OCI-M2 (cell line): ENCODE data around the gene CYP4F8.
"Not testable (repeated sequence)": the region's sequence is repeated elsewhere in the genome, so short reads cannot be mapped to it uniquely, and the experiment has no call there.

Source experiments
- DNase-seq: peaks from one replicate; lab custom pipeline; 2025; ENCODE audit not compliant: unreplicated experiment; lab: John Stamatoyannopoulos, UW

Gene CYP4F8

DNA sequence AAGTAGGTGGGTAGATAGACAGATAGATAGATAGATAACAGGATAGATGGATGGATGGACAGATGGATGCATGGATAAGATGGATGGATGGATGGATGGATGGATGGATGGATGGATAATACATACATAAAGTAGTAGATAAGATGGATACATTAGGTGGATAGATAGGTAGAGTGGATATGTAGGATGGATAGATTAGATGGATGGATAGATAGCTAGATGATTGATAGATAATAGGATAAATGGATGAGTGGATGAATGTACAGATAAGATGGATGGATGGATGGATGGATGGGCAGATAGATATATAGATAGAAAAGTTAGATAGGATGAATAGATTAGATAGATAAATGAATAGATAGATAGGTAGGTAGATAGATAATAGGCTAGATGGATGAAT lies 27.8 kb downstream of the CYP4F8 start:
- DNase-seq, result no peak

DNA sequence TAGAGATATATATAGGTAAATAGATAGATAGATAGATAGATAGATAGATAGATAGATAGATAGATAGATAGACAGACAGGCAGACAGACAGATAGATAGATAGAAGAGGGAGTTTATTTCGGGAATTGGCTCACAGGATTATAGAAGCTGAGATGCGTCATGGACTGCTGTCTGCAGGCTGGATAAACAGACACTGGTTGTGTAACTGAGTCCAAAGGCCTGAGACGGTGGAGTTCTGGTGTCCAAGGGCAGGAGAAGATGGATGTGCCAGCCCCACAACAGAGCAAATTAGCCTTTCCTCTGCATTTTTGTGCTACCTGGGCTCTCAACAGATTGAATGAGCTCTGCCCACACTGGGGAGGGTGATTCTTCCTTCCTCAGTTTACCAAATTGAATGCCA lies 28.4 kb downstream of the CYP4F8 start:
- DNase-seq, result no peak

DNA sequence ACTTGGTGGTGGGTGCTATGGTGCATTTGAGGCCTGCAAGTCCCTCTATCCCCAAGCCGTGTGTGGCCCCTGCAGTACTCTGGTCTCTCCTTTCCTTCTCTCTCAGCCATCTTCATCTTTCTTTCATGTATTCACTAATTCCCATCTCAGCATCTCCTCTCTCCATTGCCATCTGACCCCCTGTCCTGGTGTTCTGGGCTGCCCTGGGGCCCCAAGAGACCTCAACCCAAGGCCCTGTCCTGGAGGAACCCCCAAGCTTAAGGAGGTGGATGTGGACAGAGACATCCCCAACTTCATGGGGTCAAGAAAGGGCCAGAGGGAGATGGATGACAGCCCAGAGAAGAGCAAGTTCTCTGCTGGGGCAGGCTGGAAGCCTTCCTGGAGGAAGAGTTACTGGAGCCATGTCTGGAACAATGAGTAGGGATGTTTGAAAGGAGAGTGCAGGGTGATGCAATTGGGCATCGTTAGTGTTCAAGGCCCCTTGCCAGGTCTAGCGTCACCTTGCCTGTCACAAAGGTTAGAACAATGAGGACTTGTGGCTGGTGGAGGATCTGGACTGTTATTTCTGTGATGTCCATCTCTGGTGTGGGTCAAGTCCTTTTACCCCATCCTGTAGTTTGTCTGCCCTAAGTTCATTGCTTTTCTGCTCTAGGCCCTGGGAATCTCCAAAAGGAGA lies 29.2 kb downstream of the CYP4F8 start:
- DNase-seq, result no peak

DNA sequence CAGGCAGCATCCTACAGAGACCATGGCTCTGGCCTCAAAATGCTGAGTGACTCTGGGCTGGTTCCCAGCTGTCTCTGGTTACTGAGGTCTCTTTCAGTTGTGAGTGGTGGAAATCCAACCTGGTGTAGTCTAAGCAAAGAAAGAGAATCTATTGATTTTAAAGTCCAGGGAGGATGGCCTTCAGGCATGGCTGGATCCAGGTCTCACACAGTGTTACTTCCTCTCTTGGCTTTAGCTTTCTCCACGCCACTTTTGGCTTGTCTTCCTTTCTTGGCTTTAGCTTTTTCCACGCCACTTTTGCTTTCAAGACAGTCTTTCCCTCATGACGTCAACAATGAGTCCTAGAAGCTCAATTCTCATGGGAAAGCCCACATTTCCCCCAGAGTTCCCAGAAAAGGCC lies 29.8 kb downstream of the CYP4F8 start:
- DNase-seq, result no peak

DNA sequence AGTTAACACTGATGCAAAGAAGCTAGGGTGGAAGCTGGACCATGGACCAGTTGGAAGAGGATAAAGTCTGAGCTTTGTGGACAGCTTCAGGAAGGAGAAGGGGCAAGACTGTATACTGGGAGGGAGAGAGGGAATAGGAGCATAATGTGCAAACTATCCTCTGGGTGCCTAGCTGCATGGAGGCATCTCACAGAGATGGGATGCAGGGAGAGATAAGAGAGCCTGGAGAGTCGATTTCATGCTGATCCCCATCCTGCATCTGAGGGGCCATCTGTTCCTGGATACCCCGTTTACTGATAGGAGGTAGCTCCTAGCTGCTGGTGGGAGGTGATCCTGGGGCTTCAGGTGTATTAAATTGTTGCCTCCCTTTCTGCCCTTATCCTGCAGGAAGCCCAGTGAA lies 34.5 kb downstream of the CYP4F8 start:
- no peak for DNase-seq

DNA sequence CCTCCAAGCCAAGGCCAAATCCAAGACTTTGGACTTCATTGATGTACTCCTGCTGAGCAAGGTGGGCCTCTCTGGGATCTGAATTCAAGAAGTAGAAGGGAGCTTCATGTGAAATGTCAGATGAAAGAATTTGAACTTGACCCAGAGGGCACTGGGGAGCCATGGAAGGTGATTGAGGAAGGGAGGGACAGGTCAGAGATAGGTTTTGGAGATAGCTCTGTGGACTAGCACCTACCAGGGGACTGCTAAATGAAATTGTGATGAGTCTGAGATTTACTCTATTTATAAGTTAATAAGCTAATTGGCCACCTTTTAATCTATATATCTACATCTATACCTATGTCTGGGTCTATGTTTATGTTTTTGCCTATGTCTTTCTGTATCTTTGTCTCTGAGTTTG lies 35.1 kb downstream of the CYP4F8 start:
- not testable (repeated sequence) for DNase-seq

DNA sequence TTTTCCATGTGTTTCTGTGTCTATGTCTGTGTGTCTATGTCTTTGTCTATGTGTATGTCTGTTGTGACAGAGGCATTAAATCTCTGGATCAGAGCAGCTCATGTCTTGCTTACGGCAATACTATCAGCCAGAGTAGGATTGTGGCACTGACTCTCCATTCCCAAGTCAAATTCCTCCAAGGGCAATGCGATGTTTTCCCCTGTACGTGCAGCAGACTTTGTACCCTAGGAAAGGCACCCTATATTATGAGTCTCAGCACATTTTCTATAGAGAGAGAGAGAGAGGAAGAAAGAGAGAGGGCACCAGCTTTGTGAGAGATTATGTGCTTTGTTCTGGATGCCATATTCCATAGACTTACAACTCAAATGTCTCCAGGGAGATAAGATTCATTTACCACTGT lies 36.8 kb downstream of the CYP4F8 start:
- no peak for DNase-seq

DNA sequence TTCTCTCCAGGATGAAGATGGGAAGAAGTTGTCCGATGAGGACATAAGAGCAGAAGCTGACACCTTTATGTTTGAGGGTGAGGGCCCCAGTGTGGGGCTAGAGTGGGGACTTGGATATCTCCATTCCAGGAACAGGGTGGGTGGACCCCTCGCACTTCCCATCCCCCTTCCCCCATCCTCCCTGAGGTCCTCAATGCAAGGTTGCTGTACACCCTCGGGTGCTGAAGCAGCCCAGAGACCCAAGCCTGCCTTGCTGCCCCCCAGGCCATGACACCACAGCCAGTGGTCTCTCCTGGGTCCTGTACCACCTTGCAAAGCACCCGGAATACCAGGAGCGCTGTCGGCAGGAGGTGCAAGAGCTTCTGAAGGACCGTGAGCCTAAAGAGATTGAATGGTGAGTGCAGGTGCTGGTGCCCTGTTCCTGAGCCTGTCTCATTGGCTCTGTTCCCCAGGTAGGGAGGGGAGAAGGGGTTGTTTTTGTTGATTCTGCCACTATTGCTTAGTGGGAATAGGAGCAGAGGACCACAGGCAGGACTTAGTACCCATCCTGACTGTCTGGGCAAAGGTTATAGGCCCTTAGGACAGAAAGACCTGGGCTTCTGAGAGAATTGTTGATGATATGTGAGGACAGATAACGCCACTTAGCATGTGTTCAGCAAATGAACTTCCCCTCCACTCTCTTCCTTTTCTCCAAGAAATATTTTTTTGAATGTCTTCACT lies 37.7 kb downstream of the CYP4F8 start:
- no peak for DNase-seq

DNA sequence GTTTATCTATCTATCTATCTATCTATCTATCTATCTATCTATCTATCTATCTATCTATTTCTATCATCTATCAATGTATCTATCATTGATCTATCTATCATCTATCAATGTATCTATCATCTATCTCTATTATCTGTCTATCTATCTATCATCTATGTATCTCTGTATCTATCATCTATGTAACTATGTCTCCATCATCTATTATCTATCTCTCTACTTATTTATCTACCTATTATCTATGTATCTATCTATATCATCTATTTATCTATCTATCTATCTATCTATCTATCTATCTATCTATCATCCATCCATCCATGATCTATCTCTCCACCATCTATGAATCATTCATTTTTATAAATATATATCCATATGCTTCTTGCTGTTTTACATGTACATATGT lies 41.4 kb downstream of the CYP4F8 start:
- no peak for DNase-seq

DNA sequence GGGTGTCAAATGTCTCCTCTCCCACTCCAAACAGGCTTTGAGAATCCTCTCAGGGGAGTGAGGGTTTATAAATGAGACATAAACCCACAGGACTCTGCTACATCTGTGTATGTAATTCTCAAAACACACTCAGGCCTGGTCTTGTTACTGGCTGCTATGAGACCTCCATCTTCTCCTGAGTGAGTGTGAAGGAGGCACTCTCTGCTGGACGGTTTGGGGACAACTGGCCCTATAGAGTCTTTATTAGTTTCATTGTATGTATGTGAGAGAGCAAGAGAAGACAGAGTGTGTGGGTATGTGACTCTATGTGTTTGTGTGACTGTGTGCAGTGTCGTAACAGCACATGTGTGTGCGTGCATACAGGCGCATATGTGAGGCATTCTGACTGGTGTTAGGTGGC lies 48.2 kb downstream of the CYP4F8 start:
- DNase-seq, result no peak

DNA sequence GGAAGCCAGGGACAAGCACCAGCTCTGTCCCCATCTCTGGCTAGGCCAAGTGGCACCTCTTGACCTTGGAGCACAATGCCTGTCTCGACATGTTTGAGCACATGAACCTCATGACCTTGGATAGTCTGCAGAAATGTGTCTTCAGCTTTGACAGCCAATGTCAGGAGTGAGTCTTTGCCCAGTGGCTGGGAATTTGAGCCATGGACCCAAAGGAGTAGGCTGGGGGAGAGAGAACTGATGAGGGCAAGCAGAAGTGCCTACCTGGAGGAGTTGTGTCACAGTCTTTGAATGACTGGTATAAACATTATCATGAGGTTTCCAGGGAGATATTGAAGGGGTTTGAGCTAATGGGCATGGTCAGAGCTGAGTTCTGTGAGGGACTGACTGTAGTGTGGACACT lies 51.2 kb downstream of the CYP4F8 start:
- no peak for DNase-seq

DNA sequence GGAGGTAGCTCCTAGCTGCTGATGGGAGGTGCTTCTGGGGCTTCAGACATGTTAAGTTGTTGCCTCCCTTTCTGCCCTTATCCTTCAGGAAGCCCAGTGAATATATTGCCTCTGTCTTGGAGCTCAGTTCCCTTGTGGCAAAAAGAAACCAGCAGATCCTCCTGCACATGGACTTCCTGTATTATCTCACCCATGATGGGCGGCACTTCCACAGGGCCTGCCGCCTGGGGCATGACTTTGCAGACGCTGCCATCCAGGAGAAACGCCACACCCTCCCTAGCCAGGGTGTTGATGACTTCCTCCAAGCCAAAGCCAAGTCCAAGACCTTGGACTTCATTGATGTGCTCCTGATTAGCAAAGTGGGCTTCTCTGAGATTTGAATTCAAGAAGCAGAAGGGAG lies 51.9 kb downstream of the CYP4F8 start:
- DNase-seq, result no peak

DNA sequence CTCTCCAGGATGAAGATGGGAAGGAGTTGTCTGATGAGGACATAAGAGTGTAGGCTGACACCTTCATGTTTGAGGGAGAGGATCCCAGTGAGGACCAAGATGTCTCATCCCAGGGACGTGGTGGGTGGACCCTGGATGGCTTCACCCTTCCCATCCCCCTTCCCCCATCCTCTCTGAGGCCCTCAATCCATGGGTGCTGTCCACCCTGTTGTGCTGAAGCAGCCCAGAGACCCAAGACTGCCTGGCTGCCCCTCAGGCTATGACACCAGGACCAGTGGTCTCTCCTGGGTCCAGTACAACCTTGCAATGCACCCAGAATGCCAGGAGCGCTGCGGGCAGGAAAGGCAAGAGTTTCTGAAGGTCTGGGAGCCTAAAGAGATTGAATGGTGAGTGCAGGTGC lies 54.4 kb downstream of the CYP4F8 start:
- DNase-seq, result no peak

DNA sequence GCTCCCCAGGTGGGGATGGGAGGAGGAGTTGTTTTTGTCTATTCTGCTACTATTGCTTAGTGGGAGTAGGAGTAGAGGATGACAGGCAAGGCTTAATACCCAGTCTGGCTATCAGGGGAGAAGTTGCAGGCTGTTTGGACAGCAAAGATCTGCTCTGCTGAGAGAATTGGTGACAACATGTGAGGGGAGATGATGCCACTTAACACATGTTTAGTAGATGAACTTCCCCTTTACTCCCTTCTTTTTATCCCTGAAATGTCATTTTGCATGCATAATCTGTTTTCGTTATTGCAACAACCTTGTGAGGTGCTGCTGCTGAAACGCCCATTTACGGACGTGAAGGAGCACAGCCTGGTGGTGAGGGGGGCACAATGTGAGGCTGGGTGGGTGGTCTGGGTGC lies 54.9 kb downstream of the CYP4F8 start:
- DNase-seq, result no peak

DNA sequence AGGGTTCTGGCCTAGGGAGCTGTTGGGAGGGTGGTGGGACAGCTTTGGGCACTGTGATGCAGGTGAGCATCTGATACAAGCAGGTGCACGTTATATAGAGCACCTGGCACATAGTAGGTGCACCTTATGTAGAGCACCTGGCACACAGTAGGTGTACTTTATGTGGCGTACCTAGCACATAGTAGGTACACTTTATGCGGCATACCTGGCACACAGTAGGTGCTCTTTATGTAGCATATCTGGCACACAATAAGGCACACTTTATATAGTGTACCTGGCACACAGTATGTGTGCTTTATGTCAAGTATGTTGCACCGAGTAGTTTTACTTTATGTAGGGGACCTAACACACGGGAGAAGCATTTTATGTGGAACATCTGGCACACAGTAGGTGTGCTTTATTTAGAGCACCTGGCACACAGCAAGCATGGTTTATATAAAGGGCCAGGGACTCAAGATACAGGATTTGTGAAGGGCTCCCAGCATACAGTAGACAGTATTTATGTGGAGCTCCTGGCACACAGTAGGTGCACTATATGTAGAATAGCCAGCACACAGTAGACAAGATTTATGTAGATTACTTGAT lies 56.3 kb downstream of the CYP4F8 start:
- no peak for DNase-seq

DNA sequence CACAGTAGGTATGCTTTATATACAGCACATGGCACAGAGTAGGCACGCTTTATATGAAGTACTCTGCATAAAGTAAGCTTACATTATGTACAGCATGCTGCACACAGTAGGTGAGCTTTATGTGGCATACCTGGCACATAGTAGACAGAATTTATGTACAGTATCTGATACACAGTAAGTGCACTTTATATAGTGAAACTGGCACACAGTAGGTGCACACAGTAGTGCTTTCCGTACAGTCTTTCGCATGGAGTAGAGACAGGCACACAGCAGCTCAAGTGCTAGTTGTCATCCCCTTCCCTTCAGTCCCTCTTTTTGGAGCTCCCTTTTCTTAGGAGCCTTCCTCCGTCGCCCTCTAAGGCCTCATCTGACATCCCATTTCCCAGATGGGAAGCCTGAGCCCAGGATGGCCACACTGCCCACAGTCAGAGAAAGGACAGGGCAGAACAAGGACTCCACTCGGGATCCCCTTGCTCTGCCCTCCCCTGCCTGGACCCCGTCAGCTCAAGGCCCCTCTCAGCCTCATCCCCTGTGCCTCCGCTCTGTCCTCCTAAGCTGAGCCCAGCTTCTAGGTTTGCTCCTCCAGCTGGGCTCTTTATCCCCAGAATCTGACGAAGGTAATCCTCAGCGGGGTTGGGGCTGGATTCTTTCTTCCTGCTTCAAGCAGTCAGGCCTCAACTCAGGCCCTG lies 57.0 kb downstream of the CYP4F8 start:
- no peak for DNase-seq

DNA sequence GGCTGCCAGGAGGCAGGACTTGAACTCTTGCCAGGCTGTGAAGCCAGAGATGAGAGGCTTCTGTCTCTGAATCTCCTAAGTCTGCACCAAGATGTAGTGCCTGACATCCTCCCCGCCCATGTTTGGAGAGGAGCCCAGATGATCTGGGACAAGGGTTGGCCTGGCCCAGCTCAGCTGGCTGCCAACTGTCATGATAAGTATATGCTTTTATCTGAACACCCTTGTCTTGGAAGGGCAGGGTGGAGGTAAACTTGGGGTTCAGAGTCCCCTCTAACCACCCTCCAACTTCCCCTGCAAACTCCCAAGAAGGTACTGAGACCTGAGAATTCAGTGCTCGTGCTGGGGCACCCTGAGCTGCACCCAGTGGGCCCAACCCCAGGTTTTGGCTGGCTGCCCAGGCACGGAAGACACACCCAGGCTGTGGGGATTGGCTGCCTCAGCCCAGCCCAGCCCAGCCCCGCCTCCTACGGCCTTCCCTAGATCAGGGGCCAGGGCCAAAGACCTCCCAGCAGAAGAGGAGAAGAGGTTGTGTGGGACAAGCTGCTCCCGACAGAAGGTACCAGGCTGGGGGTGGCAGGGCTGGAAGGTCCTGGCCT lies 57.7 kb downstream of the CYP4F8 start, which contains the start of gene CYP4F12:
Gene CYP4F12 (plus strand): TSS at position 508 of the 596 bp plus-strand sequence. CDS start 443 bp downstream, outside the sequence.
- DNase-seq, result no peak

DNA sequence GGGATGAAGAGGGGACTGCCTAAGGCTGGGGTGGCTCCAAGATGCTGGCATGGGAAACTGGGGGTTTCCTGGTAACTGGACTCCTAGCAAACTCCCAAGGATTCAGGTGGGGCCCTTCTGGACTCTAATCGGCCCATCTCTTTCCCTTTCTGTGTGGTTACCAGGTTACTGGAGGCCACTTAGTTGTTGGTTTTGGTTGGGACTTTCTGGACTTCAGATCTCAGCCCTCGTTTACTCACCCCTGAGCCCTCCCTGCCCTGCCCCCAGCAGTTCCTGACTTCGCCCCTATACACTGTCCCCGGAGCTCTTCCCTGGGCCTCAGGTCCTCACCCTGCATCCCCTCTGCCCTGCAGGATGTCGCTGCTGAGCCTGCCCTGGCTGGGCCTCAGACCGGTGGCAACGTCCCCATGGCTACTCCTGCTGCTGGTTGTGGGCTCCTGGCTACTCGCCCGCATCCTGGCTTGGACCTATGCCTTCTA lies 58.2 kb downstream of the CYP4F8 start:
- DNase-seq, result no peak

DNA sequence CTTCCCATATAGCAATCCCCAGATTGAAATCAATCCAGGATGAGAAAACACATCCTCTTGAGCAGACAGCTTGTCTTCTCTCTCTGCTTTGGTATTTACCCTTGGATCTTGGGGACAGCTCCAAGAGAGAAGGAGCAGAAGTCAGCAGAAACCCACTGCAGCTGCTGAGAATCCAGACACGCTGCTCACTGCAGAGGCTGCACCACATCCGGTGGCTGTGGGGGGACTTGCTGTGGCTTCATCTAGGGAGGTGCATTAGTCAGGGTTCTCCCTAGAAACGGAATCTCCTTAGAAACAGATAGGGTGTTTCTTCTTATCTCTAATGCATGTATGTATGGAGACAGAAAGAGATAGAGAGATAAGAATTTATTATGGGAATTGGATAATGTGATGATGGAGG lies 60.5 kb downstream of the CYP4F8 start:
- no peak for DNase-seq

DNA sequence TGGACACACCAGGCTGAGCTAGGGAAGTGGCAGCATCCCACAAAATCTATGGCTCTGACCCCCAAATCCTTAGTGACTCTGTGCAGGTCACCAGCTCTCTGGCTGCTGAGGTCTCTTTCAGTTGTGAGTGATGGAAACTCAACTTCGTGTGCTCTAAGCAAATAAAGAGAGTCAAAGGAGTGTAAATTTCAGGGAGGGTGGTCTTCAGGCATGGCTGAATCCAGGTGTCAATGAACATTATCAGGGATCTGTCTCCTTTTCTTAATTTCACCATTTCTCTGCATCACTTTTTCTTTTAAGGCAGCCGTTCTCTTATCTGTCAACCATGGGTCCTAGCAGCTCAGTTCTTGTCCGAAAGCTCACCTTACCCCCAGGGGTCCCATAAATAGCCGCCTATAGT lies 64.1 kb downstream of the CYP4F8 start:
- no peak for DNase-seq

DNA sequence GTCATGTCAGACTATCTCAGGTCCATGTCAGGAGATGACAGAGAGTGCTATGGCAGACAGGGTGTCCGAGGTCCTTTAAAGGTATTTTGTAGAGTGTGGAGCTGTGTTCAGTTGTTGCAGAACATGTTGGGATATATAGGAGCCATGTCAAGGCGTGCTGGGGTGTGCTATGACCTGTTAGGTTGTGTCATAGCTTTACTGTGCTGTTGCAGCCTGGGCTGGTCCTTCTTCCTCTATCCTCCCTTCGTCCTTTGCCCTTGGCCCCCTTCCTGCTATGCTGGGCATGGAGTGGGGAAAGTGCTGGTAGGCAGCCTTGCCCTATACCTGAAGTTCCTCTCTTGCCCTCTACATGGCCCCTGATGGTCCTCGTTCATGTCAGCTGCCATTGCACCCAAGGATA lies 64.8 kb downstream of the CYP4F8 start:
- DNase-seq, result not testable (repeated sequence)
